A549 (cell line): Measurements from ENCODE around the gene ALDH3B1. TPM values are rescaled to one million over a fixed set of nuclear protein-coding genes. Genes with fewer than 3 reads are reported as not detected.

Experiments used
- ATAC-seq, 2 experiments: fragments of 200-7000 bp in 1 of 2; fragments of >200 bp in 1 of 2; cut with Nextera tagmentation in 1 of 2; cut with Tn5 transposase in 1 of 2; 3 replicates each; pipeline versions ENCODE4 v1.8.0 to v1.9.1; 2018 to 2020; ENCODE audit warnings: mild to moderate bottlenecking in 1 of 2, moderate library complexity in 1 of 2
- CTCF ChIA-PET: fragments of 300-600 bp; sonication (Branson Sonifier 250); formaldehyde crosslinking; extraction: SDS; loops from one replicate; lab custom pipeline; 2021; ENCODE audit warnings: antibody characterized with exemption, inconsistent platforms; lab: Yijun Ruan, JAX
- POLR2A ChIA-PET: fragments of 350-600 bp; formaldehyde crosslinking; extraction: SDS; loops from one replicate; lab custom pipeline; 2021; ENCODE audit warnings: antibody characterized with exemption, inconsistent platforms; lab: Yijun Ruan, JAX
- DNase-seq, 2 experiments: peaks; one replicate each; pipeline versions ENCODE4 v3.0.0 to v3.0.0-alpha.2; 2011 to 2016; ENCODE audit warnings: low read depth in 1 of 2, low spot score in 1 of 2
- FAIRE-seq: peaks from 2 replicates; lab custom pipeline; 2011; peaks lifted over from hg19 to GRCh38; lab: Jason Lieb, UNC
- H3K27ac ChIP-seq, 2 experiments: fragments of >200 bp; sonication (Bioruptor Twin); formaldehyde crosslinking; 3 replicates each; pipeline ENCODE4 v1.5.1; 2016 to 2017
- H3K4me1 ChIP-seq: fragments of >200 bp; sonication (Bioruptor Twin); formaldehyde crosslinking; 3 replicates; pipeline ENCODE4 v1.6.1; 2016
- H3K4me2 ChIP-seq: fragments of >200 bp; sonication (Bioruptor Twin); formaldehyde crosslinking; 3 replicates; pipeline ENCODE4 v1.6.1; 2016
- H3K4me3 ChIP-seq: fragments of >200 bp; sonication (Bioruptor Twin); formaldehyde crosslinking; 3 replicates; pipeline ENCODE4 v1.5.1; 2016
- H3K9me3 ChIP-seq: fragments of >200 bp; sonication (Bioruptor Twin); formaldehyde crosslinking; 3 replicates; pipeline ENCODE4 v1.6.1; 2016
- BCL3 ChIP-seq: fragments of >200 bp; sonication (Bioruptor Twin); formaldehyde crosslinking; IDR thresholded peaks from 3 replicates; pipeline ENCODE4 v1.6.1; 2016
- CBX2 ChIP-seq: fragments of 200-600 bp; sonication (generic); IDR thresholded peaks from 2 replicates; pipeline ENCODE4 v1.6.1; 2016; ENCODE audit warnings: low read depth, mild to moderate bottlenecking, borderline replicate concordance
- CBX8 ChIP-seq: fragments of 200-600 bp; sonication (generic); IDR thresholded peaks from 2 replicates; pipeline ENCODE4 v1.6.1; 2016
- EHF ChIP-seq: fragments of 250-450 bp; sonication (Bioruptor Pico); IDR thresholded peaks from 2 replicates; pipeline ENCODE4 v1.5.0; 2020; ENCODE audit warnings: mild to moderate bottlenecking
- EP300 ChIP-seq, 2 experiments: fragments of >200 bp; sonication (Bioruptor Twin); formaldehyde crosslinking; IDR thresholded peaks; 2 replicates in 1 of 2; 3 replicates in 1 of 2; pipeline ENCODE4 v1.6.1; 2016 to 2017
- HDAC2 ChIP-seq: fragments of 200-600 bp; sonication (generic); IDR thresholded peaks from 2 replicates; pipeline ENCODE4 v1.6.1; 2016
- HES2 ChIP-seq: fragments of >200 bp; sonication (Bioruptor Twin); formaldehyde crosslinking; IDR thresholded peaks from 2 replicates; pipeline ENCODE4 v1.6.1; 2016
- HEYL ChIP-seq: fragments of 250-450 bp; sonication (Bioruptor Pico); IDR thresholded peaks from 2 replicates; pipeline ENCODE4 v1.8.0; 2021; ENCODE audit warnings: mild to moderate bottlenecking, moderate library complexity
- HOXB5 ChIP-seq: fragments of 250-450 bp; sonication (Bioruptor Pico); IDR thresholded peaks from 2 replicates; pipeline ENCODE4 v1.5.0; 2020; ENCODE audit warnings: mild to moderate bottlenecking, moderate library complexity
- JUN ChIP-seq, 2 experiments: fragments of >200 bp; sonication (Bioruptor Twin); formaldehyde crosslinking; IDR thresholded peaks; 2 replicates in 1 of 2; 3 replicates in 1 of 2; pipeline ENCODE4 v1.6.1; 2016 to 2017
- JUNB ChIP-seq: fragments of >200 bp; sonication (Bioruptor Twin); formaldehyde crosslinking; IDR thresholded peaks from 2 replicates; pipeline ENCODE4 v1.6.1; 2016
- KDM5A ChIP-seq: fragments of 200-600 bp; sonication (generic); IDR thresholded peaks from 2 replicates; pipeline ENCODE4 v1.6.1; 2016; ENCODE audit warnings: antibody characterized with exemption, mild to moderate bottlenecking
- MAFK ChIP-seq: fragments of 450-650 bp; IDR thresholded peaks from 2 replicates; pipeline ENCODE4 v1.6.1; 2014; ENCODE audit not compliant: partially characterized antibody
- MAX ChIP-seq: IDR thresholded peaks from 2 replicates; pipeline ENCODE4 v1.6.1; 2012
- MAZ ChIP-seq: fragments of 150-350 bp; IDR thresholded peaks from 2 replicates; pipeline ENCODE4 v1.6.1; 2014; ENCODE audit warnings: antibody characterized with exemption, low read depth, low read length, borderline replicate concordance
- MYC ChIP-seq: IDR thresholded peaks from 2 replicates; pipeline ENCODE4 v1.6.1; 2012; ENCODE audit warnings: mild to moderate bottlenecking, inconsistent platforms, low read length, improper control_type of control experiment, borderline replicate concordance
- NR3C1 ChIP-seq: fragments of >200 bp; sonication (Bioruptor Twin); formaldehyde crosslinking; IDR thresholded peaks from 3 replicates; pipeline ENCODE4 v1.6.1; 2017
- PHF8 ChIP-seq: fragments of 200-600 bp; sonication (generic); IDR thresholded peaks from 2 replicates; pipeline ENCODE4 v1.6.1; 2016; ENCODE audit warnings: low read depth, mild to moderate bottlenecking, antibody characterized with exemption, moderate library complexity, borderline replicate concordance
- POLR2A ChIP-seq: IDR thresholded peaks from 2 replicates; pipeline ENCODE4 v1.6.1; 2012; ENCODE audit warnings: mild to moderate bottlenecking, low read length
- POLR2AphosphoS2 ChIP-seq: conservative IDR thresholded peaks from 2 replicates; pipeline ENCODE4 v1.6.1; 2012; ENCODE audit warnings: low read length, improper control_type of control experiment, inconsistent platforms
- RARB ChIP-seq: fragments of 250-450 bp; sonication (Bioruptor Pico); IDR thresholded peaks from 2 replicates; pipeline ENCODE4 v1.8.0; 2021; ENCODE audit warnings: mild to moderate bottlenecking, moderate library complexity
- REST ChIP-seq: fragments of 200-600 bp; sonication (generic); IDR thresholded peaks from 2 replicates; pipeline ENCODE4 v1.6.1; 2016; ENCODE audit warnings: antibody characterized with exemption, mild to moderate bottlenecking, moderate library complexity
- RFX5 ChIP-seq: fragments of 450-650 bp; IDR thresholded peaks from 2 replicates; pipeline ENCODE4 v1.7.1; 2014; ENCODE audit warnings: antibody characterized with exemption, mild to moderate bottlenecking, moderate library complexity
- TFCP2L1 ChIP-seq: fragments of 250-450 bp; sonication (Bioruptor Pico); IDR thresholded peaks from 2 replicates; pipeline ENCODE4 v1.5.0; 2021; ENCODE audit warnings: mild to moderate bottlenecking
- TP53 ChIP-seq: fragments of 250-450 bp; sonication (Bioruptor Pico); IDR thresholded peaks from 2 replicates; pipeline ENCODE4 v1.5.0; 2021; ENCODE audit warnings: mild to moderate bottlenecking, moderate library complexity
- ZFP36 ChIP-seq: fragments of 450-650 bp; IDR thresholded peaks from 2 replicates; pipeline ENCODE4 v1.6.1; 2014; ENCODE audit warnings: borderline replicate concordance; ENCODE audit not compliant: partially characterized antibody
- ZSCAN20 ChIP-seq: fragments of 250-450 bp; sonication (Bioruptor Pico); IDR thresholded peaks from 2 replicates; pipeline ENCODE4 v1.8.0; 2022; ENCODE audit warnings: mild to moderate bottlenecking, moderate library complexity
- WGBS: methylation state at CpG from one replicate; pipeline ENCODE4 v1.1.6; 2017; ENCODE audit errors: missing lambda C conversion rate; 5-methylcytosine and 5-hydroxymethylcytosine counted together
- polyA plus RNA-seq, 4 experiments: library from polyadenylated mRNA; depleted of rRNA in 3 of 4; stranded (reverse); fragments of >200 nt; fragmentation: RNase III in 1 of 4; extraction: RNeasy Plus Mini Kit Qiagen cat#74134 plus additional on column Dnase treatment in 1 of 4; gene quantifications; 2 replicates in 3 of 4; 3 replicates in 1 of 4; pipeline ENCODE4 v1.2.3, GENCODE V29; 2011 to 2017

Gene ALDH3B1
- polyA plus RNA-seq, 2 of the 4 experiments (the other 2 are of a cell fraction): 93.7 to 130 TPM

GRCh38 chr11:68030318-68031143, 20.4 kb downstream of the ALDH3B1 start, which contains the start of gene NDUFS8:
Gene NDUFS8, plus strand, starts transcription at chr11:68030681. Its CDS starts 1,471 bp downstream, at chr11:68032152.
- CTCF ChIA-PET: interaction anchor here (1.1 to 12.3 kb wide), 4 partner anchors 9 to 24 kb away, joined by 3 to 204 read pairs (median 10); partner anchors contain the start of genes ALDH3B1 and UNC93B1
- POLR2A ChIA-PET: interaction anchor here (0.6 to 2.5 kb wide), 4 partner anchors 11 to 179 kb away, joined by 3 to 16 read pairs (median 10); partner anchors contain the start of gene ALDH3B1

GRCh38 chr11:68031144-68031464, 21.0 kb downstream of the ALDH3B1 start:
- no peak for FAIRE-seq
- H3K4me3 ChIP-seq: peak overlapping the region; percentile 94
- no peaks in the 10 kb centered on the region for H3K9me3 ChIP-seq
- ATAC-seq: peak; percentile 1 to 2; a peak in 3 of 6 replicates
- ChIA-PET POLR2A (interaction anchor here (1.8 to 2.5 kb wide), 2 partner anchors 18 to 21 kb away, joined by 16 read pairs; partner anchors contain the start of gene ALDH3B1), CTCF (interaction anchor here (1.1 to 1.3 kb wide), 3 partner anchors 9 to 75 kb away, joined by 3 to 4 read pairs (median 3); no protein-coding TSS in a partner anchor)
- H3K4me2 ChIP-seq: peak overlapping the region; percentile 88
- H3K4me1 ChIP-seq: peaks cover 62% of the 10 kb centered on the region
- WGBS: 7% methylated on average over 10 of the region's 10 CpGs
- peak overlapping the region; percentile 94 to 98 for H3K27ac ChIP-seq
- DNase-seq: no peak
- TF ChIP-seq TFCP2L1 (CRISPR knock-in tag): no peak
- TF ChIP-seq MYC: no peak
- TF ChIP-seq TP53 (CRISPR knock-in tag): no peak
- TF ChIP-seq CBX8: no peak
- TF ChIP-seq HDAC2: no peak
- no peak for TF ChIP-seq HEYL (CRISPR knock-in tag)
- no peak for TF ChIP-seq ZFP36
- TF ChIP-seq MAZ: no peak
- no peak for TF ChIP-seq EHF (CRISPR knock-in tag)
- TF ChIP-seq KDM5A: no peak
- TF ChIP-seq HES2: no peak
- TF ChIP-seq ZSCAN20 (CRISPR knock-in tag): no peak
- no peak for TF ChIP-seq RARB (CRISPR knock-in tag)
- no peak for TF ChIP-seq MAFK
- no peak for TF ChIP-seq CBX2
- TF ChIP-seq REST: no peak
- no peak for TF ChIP-seq JUNB
- no peak for TF ChIP-seq NR3C1
- no peak for TF ChIP-seq BCL3
- TF ChIP-seq, all 56 proteins: peak for 0

More at GRCh38 chr11:68030318-68031143, 20.4 kb downstream of the ALDH3B1 start, which contains the start of gene NDUFS8:
- H3K4me3 ChIP-seq: peak within 1 kb of the TSS; percentile 94
- peaks cover 68% of the 10 kb centered on the region for H3K4me1 ChIP-seq
- TF ChIP-seq HOXB5 (peak; percentile 97), EP300 (IDR thresholded peaks at IDR 0.05) (no peak), JUN (IDR thresholded peaks at IDR 0.05) (peak in 1 of 2 experiments; percentile 38; a peak in 1 of 5 replicates), EHF (CRISPR knock-in tag) (no peak), KDM5A (peak; percentile 64; the same call in 1 of the 2 replicates), ZSCAN20 (CRISPR knock-in tag) (no peak), POLR2A (peak; percentile 64), POLR2AphosphoS2 (0 out of 2 replicates have a peak, but pooled peaks have one; percentile 34), MAX (peak; percentile 27; the same call in 1 of the 2 replicates), RFX5 (peak; percentile 73), PHF8 (peak; percentile 80)
- TF ChIP-seq, all 56 proteins: peak for 8
- under 1% methylated on average over 29 of the region's 56 CpGs for WGBS
- peak; percentile 78 to 91 for ATAC-seq
- FAIRE-seq: peak; percentile 85
- peak within 1 kb of the TSS; percentile 88 for H3K4me2 ChIP-seq
- no peaks in the 10 kb centered on the region for H3K9me3 ChIP-seq
- H3K27ac ChIP-seq: peak within 1 kb of the TSS; percentile 94 to 98
- peak; percentile 99 for DNase-seq
